ENCODE measurements around the gene GNB3.
"Not testable (repeated sequence)": the region's sequence is repeated elsewhere in the genome, so short reads cannot be mapped to it uniquely, and the experiment has no call there.

The GNB3 gene

DNA sequence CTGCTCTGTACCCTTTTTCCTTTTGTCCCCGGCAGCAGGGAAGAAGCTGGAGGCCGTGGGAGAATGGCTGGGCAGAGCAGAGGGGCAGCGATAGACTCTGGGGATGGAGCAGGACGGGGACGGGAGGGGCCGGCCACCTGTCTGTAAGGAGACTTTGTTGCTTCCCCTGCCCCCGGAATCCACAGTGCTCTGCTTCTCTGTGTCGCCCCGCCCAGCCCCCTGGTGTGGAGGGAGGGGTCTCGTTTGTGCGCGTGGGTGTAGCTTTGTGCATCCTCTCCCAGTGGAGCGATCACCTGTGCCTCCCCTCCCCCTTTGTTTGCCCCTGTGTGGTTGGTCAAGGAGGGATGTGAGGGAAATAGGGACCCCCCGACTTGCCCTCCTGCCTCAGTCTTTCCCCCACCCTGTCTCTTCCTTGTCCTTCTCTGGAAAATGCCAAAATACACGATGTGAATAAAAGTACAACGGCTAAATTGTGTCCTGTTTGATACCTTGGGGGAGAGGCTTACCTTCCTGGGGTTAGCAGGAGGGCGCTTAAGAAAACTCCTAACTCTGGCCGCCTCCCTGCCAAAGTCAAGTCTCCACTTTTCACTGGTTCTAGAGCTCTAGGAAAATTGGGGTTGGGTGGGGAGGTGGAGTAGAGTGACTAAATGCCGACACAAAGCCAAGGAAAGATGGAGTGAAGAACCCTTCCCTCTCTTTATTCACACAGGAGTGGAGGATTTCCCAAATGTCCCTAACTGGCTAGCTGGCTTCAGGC lies 25.6 kb downstream of the GNB3 start:
- H3K4me3 ChIP-seq (ENCODE audit: low read depth, low read length): peak overlapping the region; percentile 74; the same call in 1 of the 2 replicates
- DNase-seq (ENCODE audit: low read depth): no peak

DNA sequence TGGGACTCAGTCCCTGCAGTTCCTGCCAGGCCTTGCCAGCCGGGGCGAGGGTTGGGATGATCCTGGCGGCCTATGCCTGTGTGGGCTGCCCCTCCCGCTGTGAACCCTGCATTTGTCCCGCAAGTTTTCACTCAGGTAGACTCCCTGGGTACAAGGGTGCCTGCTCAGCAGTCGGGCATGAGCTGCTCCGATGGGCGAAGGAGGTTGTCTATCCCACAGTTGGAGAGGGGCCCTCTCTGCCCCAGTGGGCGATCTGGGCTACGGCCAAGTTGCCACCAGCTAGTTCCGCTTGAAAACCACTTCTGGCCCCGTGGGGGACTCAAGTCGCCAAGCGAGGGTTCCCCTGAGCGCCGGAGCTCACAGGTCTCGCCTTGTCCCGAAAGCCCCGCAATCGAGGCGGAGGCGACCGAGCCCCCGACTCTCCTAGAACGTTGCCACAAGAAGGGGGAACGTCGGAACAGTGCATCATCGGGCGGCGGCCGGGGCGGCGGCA lies 26.2 kb downstream of the GNB3 start:
- no peak for TF ChIP-seq CTCF (IDR thresholded peaks at IDR 0.05; ENCODE audit: low read depth, low read length, missing control alignments)
- peak overlapping the region; percentile 74 for H3K4me3 ChIP-seq (ENCODE audit: low read depth, low read length)
- DNase-seq (ENCODE audit: low read depth): no peak

More for the DNA sequence above, 25.6 kb downstream of the GNB3 start:
- TF ChIP-seq CTCF (IDR thresholded peaks at IDR 0.05; ENCODE audit: low read depth, low read length, missing control alignments): no peak

DNA sequence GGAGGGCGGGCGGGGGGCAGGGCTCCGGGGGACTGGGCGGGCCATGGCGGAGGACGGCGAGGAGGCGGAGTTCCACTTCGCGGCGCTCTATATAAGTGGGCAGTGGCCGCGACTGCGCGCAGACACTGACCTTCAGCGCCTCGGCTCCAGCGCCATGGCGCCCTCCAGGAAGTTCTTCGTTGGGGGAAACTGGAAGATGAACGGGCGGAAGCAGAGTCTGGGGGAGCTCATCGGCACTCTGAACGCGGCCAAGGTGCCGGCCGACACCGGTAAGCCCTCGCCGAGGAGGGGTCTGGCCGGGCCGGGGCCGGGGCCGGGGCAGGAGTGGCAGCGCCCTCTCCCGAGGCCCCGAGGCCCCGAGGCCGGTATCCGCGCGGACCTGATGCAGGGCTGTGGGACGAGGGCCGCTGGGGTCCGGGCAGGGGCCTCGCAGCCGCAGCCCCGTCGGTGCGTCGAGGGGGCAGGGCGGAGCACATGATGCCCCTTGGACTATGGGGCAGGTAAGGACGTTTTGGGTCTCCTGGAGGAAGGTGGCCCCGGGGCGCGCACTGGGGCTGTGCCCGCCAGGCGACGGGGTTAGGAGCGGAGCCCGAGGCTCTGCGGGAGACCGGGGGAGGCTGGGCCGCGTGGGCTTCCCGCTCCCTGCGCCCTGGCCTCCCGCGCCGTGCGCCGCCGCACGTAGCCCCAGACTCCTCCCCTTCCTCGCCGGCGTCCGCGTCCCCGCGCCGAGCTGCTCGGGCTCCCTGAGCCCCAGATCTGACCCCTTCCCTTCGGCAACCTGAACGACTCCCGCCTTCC lies 26.9 kb downstream of the GNB3 start, which contains the start of gene TPI1:
TSS of gene TPI1 (plus strand) at position 119 of the 798 bp plus-strand sequence. CDS start at position 155, 36 bp downstream.
- no peak for TF ChIP-seq CTCF (IDR thresholded peaks at IDR 0.05; ENCODE audit: low read depth, low read length, missing control alignments)
- DNase-seq (ENCODE audit: low read depth): no peak
- peak within 1 kb of the TSS; percentile 74 for H3K4me3 ChIP-seq (ENCODE audit: low read depth, low read length)

GRCh38 chr12:6868211-6869048 lies 27.7 kb downstream of the GNB3 start:
- peak; percentile 34 for TF ChIP-seq CTCF (IDR thresholded peaks at IDR 0.05; ENCODE audit: low read depth, low read length, missing control alignments)
- no peak for DNase-seq (ENCODE audit: low read depth)
- peak overlapping the region; percentile 74 for H3K4me3 ChIP-seq (ENCODE audit: low read depth, low read length)

DNA sequence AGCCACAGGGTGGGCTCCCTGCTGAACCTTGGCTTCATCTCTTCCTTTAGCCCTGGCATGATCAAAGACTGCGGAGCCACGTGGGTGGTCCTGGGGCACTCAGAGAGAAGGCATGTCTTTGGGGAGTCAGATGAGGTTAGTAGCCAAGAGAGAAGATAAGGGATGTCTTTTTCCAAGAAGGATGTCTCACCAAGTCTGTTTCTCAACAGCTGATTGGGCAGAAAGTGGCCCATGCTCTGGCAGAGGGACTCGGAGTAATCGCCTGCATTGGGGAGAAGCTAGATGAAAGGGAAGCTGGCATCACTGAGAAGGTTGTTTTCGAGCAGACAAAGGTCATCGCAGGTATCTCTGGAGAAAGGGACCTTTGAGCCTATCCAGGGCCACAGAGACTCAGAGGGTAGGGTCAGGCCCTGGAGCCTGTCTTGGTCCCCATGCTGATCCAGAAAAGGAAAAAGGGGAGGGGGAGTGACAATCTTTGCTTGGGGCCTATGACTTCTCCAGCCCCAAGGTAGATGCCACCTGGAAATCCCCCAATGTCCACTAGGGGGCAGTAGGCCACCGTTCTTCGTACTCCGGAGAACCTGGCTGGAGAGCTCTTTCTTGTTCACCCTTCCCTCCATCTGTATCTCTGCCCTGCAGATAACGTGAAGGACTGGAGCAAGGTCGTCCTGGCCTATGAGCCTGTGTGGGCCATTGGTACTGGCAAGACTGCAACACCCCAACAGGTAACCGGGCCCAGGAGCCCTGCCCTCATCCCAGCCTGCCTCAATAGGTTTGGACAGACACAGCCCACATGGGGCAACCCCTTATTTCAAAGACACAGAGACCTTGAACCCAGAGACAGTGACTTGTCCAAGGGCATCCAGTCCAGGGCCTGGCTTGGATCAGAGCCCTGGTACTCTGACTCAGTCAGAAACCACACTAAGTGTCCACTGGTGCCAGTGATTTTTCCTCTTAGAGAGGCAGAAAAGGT lies 28.6 kb downstream of the GNB3 start:
- DNase-seq (ENCODE audit: low read depth): no peak
- peak; percentile 95 for TF ChIP-seq CTCF (IDR thresholded peaks at IDR 0.05; ENCODE audit: low read depth, low read length, missing control alignments)
- H3K4me3 ChIP-seq (ENCODE audit: low read depth, low read length): peak overlapping the region; percentile 74

- not testable (repeated sequence) for DNase-seq (ENCODE audit: low read depth); H3K4me3 ChIP-seq (ENCODE audit: low read depth, low read length)
These were observed 29.6 kb downstream of the GNB3 start for GRCh38 chr12:6870304-6870703.

Data from GM12864 (cell line).